ENCODE measurements around the gene ZNF132.

- TF ChIP-seq POLR2AphosphoS5 (IDR thresholded peaks at IDR 0.05; ENCODE audit: low read depth, low read length) (no peak), POLR2A (IDR thresholded peaks at IDR 0.05; ENCODE audit: low read depth, low read length) (no peak)
Measured at GRCh38 chr19:58387338-58388174, 52.4 kb downstream of the ZNF132 start.

Data from GM12892 (cell line).